HEK293 (cell line): ENCODE measurements around the gene COG6.

ENCODE experiments used
- CTCF ChIA-PET: fragments of 350-600 bp; formaldehyde crosslinking; extraction: SDS; loops from one replicate; lab custom pipeline; 2021; ENCODE audit warnings: antibody characterized with exemption; lab: Yijun Ruan, JAX
- POLR2A ChIA-PET: fragments of 300-600 bp; formaldehyde crosslinking; extraction: SDS; loops from one replicate; lab custom pipeline; 2020; ENCODE audit warnings: antibody characterized with exemption, inconsistent platforms; lab: Yijun Ruan, JAX
- H3K27ac ChIP-seq: fragments of 200-500 bp; sonication (Bioruptor generic); 2 replicates; pipeline ENCODE4 v1.5.1; 2014; ENCODE audit warnings: low read depth, low read length, control low read depth, inconsistent platforms; ENCODE audit errors: extremely low read depth
- H3K36me3 ChIP-seq, 2 experiments: fragments of 200-500 bp in 1 of 2; sonication (Bioruptor generic) in 1 of 2; 1 replicate in 1 of 2; 2 replicates in 1 of 2; pipeline ENCODE4 v1.5.1; 2014 to 2017; ENCODE audit warnings: inconsistent platforms in 2 of 2, low read length in 2 of 2; ENCODE audit not compliant: control insufficient read depth in 2 of 2, insufficient read depth in 1 of 2
- H3K4me1 ChIP-seq: fragments of 200-500 bp; sonication (Bioruptor generic); 2 replicates; pipeline ENCODE4 v1.5.1; 2014; ENCODE audit warnings: mild to moderate bottlenecking, low read length, inconsistent platforms; ENCODE audit not compliant: control insufficient read depth, insufficient read depth
- H3K4me3 ChIP-seq: 2 replicates; pipeline ENCODE4 v1.5.1; 2011; ENCODE audit warnings: low read depth, mild to moderate bottlenecking, control low read depth, low read length, moderate library complexity
- H3K9me3 ChIP-seq: fragments of 200-500 bp; sonication (Bioruptor generic); 2 replicates; pipeline ENCODE4 v1.5.1; 2014; ENCODE audit warnings: low read depth, low read length, inconsistent platforms; ENCODE audit not compliant: control insufficient read depth, insufficient read depth
- SCRT2 ChIP-seq: fragments of 450-650 bp; formaldehyde crosslinking; IDR thresholded peaks from 2 replicates; pipeline ENCODE4 v1.5.1; 2016; ENCODE audit warnings: missing biosample characterization, missing genetic modification characterization
- SP2 ChIP-seq: fragments of 450-650 bp; formaldehyde crosslinking; IDR thresholded peaks from 2 replicates; pipeline ENCODE4 v1.5.1; 2016; ENCODE audit warnings: missing biosample characterization, missing genetic modification characterization
- TSHZ1 ChIP-seq: fragments of 450-650 bp; formaldehyde crosslinking; IDR thresholded peaks from 2 replicates; pipeline ENCODE4 v1.5.1; 2016; ENCODE audit warnings: missing biosample characterization, missing genetic modification characterization, borderline replicate concordance
- ZBTB17 ChIP-seq: fragments of 450-650 bp; formaldehyde crosslinking; IDR thresholded peaks from 2 replicates; pipeline ENCODE4 v1.5.1; 2016; ENCODE audit warnings: missing biosample characterization, missing genetic modification characterization
- ZBTB44 ChIP-seq: fragments of 450-650 bp; IDR thresholded peaks from 2 replicates; pipeline ENCODE4 v1.5.1; 2018; ENCODE audit warnings: missing biosample characterization, mild to moderate bottlenecking, missing genetic modification characterization
- ZNF10 ChIP-seq: fragments of 450-650 bp; formaldehyde crosslinking; IDR thresholded peaks from 2 replicates; pipeline ENCODE4 v1.5.1; 2017; ENCODE audit warnings: missing biosample characterization, missing genetic modification characterization
- ZNF121 ChIP-seq: fragments of 450-650 bp; formaldehyde crosslinking; IDR thresholded peaks from 2 replicates; pipeline ENCODE4 v1.5.1; 2016; ENCODE audit warnings: missing biosample characterization, missing genetic modification characterization
- ZNF138 ChIP-seq: fragments of 450-650 bp; formaldehyde crosslinking; IDR thresholded peaks from 2 replicates; pipeline ENCODE4 v1.5.1; 2016; ENCODE audit warnings: missing biosample characterization, missing genetic modification characterization, borderline replicate concordance
- ZNF146 ChIP-seq: fragments of 450-650 bp; formaldehyde crosslinking; IDR thresholded peaks from 2 replicates; pipeline ENCODE4 v1.5.1; 2016; ENCODE audit warnings: missing biosample characterization, missing genetic modification characterization
- ZNF155 ChIP-seq: fragments of 450-650 bp; formaldehyde crosslinking; IDR thresholded peaks from 2 replicates; pipeline ENCODE4 v1.5.1; 2016; ENCODE audit warnings: missing biosample characterization, missing genetic modification characterization
- ZNF202 ChIP-seq: fragments of 450-650 bp; formaldehyde crosslinking; IDR thresholded peaks from 2 replicates; pipeline ENCODE4 v1.5.1; 2016; ENCODE audit warnings: missing biosample characterization, missing genetic modification characterization, borderline replicate concordance
- ZNF433 ChIP-seq: fragments of 450-650 bp; formaldehyde crosslinking; IDR thresholded peaks from 2 replicates; pipeline ENCODE4 v1.5.1; 2016; ENCODE audit warnings: missing biosample characterization, missing genetic modification characterization, low read depth
- ZNF473 ChIP-seq: fragments of 450-650 bp; formaldehyde crosslinking; IDR thresholded peaks from 2 replicates; pipeline ENCODE4 v1.5.1; 2017; ENCODE audit warnings: missing biosample characterization, missing genetic modification characterization
- ZNF785 ChIP-seq: fragments of 450-650 bp; formaldehyde crosslinking; IDR thresholded peaks from 2 replicates; pipeline ENCODE4 v1.5.1; 2016; ENCODE audit warnings: missing biosample characterization, missing genetic modification characterization
- ZNF837 ChIP-seq: fragments of 450-650 bp; formaldehyde crosslinking; IDR thresholded peaks from 2 replicates; pipeline ENCODE4 v1.5.1; 2016; ENCODE audit warnings: missing biosample characterization, missing genetic modification characterization
- TF ChIP-seq, protein P1 (sequence below): fragments of 450-650 bp; formaldehyde crosslinking; IDR thresholded peaks from 2 replicates; pipeline ENCODE4 v1.5.1; 2017; ENCODE audit warnings: missing biosample characterization, missing genetic modification characterization
- TF ChIP-seq, protein P2 (sequence below): fragments of 450-650 bp; IDR thresholded peaks from 2 replicates; pipeline ENCODE4 v1.5.1; 2018; ENCODE audit warnings: missing biosample characterization, missing genetic modification characterization
- TF ChIP-seq, protein P3 (sequence below): fragments of 450-650 bp; formaldehyde crosslinking; IDR thresholded peaks from 2 replicates; pipeline ENCODE4 v1.5.1; 2016; ENCODE audit warnings: missing biosample characterization, missing genetic modification characterization
- TF ChIP-seq, protein P4 (sequence below): fragments of 450-650 bp; formaldehyde crosslinking; conservative IDR thresholded peaks from 2 replicates; pipeline ENCODE4 v1.5.1; 2016; ENCODE audit warnings: low read depth, missing biosample characterization, missing genetic modification characterization

Gene COG6

DNA sequence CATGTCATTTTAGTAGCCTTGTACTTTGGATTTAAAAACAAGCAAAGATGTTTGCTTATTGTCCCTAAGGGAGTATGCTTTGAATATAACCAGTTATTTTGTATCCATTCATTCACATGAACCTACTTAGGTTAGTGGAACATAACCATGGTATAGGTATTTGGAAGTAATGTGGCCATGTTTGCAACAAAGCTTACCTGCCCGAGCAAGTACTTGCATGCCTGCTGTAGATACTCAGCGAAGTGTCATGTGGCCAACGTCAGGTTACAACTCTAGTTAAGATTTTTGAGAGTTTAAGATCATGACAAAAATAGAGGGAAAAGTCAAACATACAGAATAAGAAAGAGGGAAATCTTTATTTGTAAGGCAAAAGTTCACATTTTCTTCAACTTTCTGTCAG lies 57.2 kb downstream of the COG6 start (continued):
- no peak for TF ChIP-seq ZNF473
- TF ChIP-seq, protein P1, sequence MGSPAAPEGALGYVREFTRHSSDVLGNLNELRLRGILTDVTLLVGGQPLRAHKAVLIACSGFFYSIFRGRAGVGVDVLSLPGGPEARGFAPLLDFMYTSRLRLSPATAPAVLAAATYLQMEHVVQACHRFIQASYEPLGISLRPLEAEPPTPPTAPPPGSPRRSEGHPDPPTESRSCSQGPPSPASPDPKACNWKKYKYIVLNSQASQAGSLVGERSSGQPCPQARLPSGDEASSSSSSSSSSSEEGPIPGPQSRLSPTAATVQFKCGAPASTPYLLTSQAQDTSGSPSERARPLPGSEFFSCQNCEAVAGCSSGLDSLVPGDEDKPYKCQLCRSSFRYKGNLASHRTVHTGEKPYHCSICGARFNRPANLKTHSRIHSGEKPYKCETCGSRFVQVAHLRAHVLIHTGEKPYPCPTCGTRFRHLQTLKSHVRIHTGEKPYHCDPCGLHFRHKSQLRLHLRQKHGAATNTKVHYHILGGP (tag by site-specific recombination): no peak

DNA sequence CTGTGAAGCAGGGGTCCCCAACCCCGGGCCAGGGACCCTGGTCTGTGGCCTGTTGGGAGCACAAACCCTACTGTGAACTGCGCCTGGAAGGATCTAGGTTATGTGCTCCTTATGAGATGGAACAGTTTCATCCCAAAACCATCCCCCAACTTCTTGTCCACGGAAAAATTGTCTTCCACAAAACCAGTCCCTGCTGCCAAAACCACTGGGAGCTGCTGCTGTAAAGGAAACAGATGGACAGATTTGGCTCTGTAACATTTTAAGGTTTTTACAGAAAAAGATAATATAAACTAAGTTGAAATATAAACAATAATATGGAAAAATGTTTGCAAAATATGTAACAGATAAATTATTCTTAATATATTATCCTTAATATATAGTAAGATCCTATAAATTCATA lies 73.7 kb downstream of the COG6 start:
- Histone ChIP-seq H3K27ac (no peak overlapping the region), H3K9me3 (no peaks in the 10 kb centered on the region), H3K4me3 (no peak overlapping the region), H3K4me1 (no peaks in the 10 kb centered on the region), H3K36me3 (peaks cover 0 to 9% of the 10 kb centered on the region in 2 experiments)
- ChIA-PET CTCF (no interaction called here), POLR2A (no interaction called here)
- TF ChIP-seq, protein P2, sequence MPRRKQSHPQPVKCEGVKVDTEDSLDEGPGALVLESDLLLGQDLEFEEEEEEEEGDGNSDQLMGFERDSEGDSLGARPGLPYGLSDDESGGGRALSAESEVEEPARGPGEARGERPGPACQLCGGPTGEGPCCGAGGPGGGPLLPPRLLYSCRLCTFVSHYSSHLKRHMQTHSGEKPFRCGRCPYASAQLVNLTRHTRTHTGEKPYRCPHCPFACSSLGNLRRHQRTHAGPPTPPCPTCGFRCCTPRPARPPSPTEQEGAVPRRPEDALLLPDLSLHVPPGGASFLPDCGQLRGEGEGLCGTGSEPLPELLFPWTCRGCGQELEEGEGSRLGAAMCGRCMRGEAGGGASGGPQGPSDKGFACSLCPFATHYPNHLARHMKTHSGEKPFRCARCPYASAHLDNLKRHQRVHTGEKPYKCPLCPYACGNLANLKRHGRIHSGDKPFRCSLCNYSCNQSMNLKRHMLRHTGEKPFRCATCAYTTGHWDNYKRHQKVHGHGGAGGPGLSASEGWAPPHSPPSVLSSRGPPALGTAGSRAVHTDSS (tag by site-specific recombination): no peak
- TF ChIP-seq, protein P3, sequence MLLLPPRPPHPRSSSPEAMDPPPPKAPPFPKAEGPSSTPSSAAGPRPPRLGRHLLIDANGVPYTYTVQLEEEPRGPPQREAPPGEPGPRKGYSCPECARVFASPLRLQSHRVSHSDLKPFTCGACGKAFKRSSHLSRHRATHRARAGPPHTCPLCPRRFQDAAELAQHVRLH (tag by site-specific recombination): no peak
- TF ChIP-seq ZNF155 (tag by site-specific recombination) (no peak), ZNF146 (tag by site-specific recombination) (no peak), ZBTB44 (no peak), ZNF433 (tag by site-specific recombination) (no peak), ZNF138 (no peak), ZNF202 (no peak), ZBTB17 (tag by site-specific recombination) (no peak), ZNF837 (tag by site-specific recombination) (no peak)

DNA sequence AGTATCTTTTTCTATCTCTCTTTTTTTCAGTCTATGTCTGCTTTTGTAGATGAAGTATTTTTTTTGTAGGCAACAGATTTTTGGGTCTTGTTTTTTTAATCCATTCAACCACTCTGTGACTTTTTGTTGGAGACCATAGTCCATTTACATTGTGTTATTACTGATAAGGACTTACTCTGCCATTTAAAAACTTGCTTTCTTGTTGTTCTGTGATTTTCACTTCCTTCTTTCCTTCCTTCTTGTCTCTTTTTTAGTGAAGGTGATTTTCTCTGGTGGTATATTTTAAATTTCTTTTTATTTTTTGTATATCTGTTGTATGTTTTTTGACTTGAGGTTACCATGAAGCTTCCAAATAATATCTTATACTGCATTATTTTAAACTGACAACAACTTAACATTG lies 79.5 kb downstream of the COG6 start:
- CTCF ChIA-PET: interaction anchor here (0.6 kb wide), 1 partner anchor 32 kb away, joined by 3 read pairs; no protein-coding TSS in a partner anchor

More for the DNA sequence above, 79.5 kb downstream of the COG6 start:
- Histone ChIP-seq H3K9me3 (no peaks in the 10 kb centered on the region), H3K4me3 (no peak overlapping the region), H3K27ac (no peak overlapping the region), H3K36me3 (peaks cover 0 to 9% of the 10 kb centered on the region in 2 experiments; a peak in 2 of 3 replicates), H3K4me1 (no peaks in the 10 kb centered on the region)
- TF ChIP-seq TSHZ1 (tag by site-specific recombination): no peak
- no peak for TF ChIP-seq SP2 (tag by site-specific recombination)
- no peak for TF ChIP-seq ZNF785 (tag by site-specific recombination)
- TF ChIP-seq ZNF121 (tag by site-specific recombination): no peak
- TF ChIP-seq, protein P4, sequence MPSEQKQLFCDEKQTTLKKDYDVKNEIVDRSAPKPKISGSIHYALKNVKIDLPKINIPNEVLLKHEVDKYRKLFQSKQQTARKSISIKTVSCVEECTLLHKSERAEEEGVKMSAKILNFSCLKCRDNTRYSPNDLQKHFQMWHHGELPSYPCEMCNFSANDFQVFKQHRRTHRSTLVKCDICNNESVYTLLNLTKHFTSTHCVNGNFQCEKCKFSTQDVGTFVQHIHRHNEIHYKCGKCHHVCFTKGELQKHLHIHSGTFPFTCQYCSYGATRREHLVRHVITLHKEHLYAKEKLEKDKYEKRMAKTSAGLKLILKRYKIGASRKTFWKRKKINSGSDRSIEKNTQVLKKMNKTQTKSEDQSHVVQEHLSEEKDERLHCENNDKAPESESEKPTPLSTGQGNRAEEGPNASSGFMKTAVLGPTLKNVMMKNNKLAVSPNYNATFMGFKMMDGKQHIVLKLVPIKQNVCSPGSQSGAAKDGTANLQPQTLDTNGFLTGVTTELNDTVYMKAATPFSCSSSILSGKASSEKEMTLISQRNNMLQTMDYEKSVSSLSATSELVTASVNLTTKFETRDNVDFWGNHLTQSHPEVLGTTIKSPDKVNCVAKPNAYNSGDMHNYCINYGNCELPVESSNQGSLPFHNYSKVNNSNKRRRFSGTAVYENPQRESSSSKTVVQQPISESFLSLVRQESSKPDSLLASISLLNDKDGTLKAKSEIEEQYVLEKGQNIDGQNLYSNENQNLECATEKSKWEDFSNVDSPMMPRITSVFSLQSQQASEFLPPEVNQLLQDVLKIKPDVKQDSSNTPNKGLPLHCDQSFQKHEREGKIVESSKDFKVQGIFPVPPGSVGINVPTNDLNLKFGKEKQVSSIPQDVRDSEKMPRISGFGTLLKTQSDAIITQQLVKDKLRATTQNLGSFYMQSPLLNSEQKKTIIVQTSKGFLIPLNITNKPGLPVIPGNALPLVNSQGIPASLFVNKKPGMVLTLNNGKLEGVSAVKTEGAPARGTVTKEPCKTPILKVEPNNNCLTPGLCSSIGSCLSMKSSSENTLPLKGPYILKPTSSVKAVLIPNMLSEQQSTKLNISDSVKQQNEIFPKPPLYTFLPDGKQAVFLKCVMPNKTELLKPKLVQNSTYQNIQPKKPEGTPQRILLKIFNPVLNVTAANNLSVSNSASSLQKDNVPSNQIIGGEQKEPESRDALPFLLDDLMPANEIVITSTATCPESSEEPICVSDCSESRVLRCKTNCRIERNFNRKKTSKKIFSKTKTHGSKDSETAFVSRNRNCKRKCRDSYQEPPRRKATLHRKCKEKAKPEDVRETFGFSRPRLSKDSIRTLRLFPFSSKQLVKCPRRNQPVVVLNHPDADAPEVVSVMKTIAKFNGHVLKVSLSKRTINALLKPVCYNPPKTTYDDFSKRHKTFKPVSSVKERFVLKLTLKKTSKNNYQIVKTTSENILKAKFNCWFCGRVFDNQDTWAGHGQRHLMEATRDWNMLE (tag by site-specific recombination): no peak
- no peak for TF ChIP-seq ZNF10 (tag by site-specific recombination)
- TF ChIP-seq SCRT2: no peak
- TF ChIP-seq ZNF473: no peak
- POLR2A ChIA-PET: no interaction called here
